VCaP (cell line): ENCODE results near the gene PLCD3.

Experiments used
- H3K27ac ChIP-seq: fragments of 450-650 bp; 2 replicates; pipeline ENCODE4 v1.5.1; 2017
- CTCF ChIP-seq: fragments of 450-650 bp; conservative IDR thresholded peaks from 2 replicates; pipeline ENCODE4 v1.5.1; 2017; ENCODE audit warnings: mild to moderate bottlenecking, moderate library complexity

Gene PLCD3

GRCh38 chr17:45135978-45136791 is 3.9 kb upstream of the PLCD3 start:
- peak overlapping the region; percentile 73; the same call in 1 of the 2 replicates for H3K27ac ChIP-seq
- TF ChIP-seq CTCF, result no peak

GRCh38 chr17:45135192-45135977 is 3.1 kb upstream of the PLCD3 start, which contains the start of gene ACBD4:
TSS of gene ACBD4 (plus strand) at chr17:45135687. CDS start at chr17:45136145, 458 bp downstream.
- TF ChIP-seq CTCF, result peak; percentile 100
- H3K27ac ChIP-seq, result peak within 1 kb of the TSS; percentile 73; the same call in 1 of the 2 replicates

GRCh38 chr17:45132572-45133463 is 503 bp upstream of the PLCD3 start:
- TF ChIP-seq CTCF, result peak; percentile 90
- peak overlapping the region; percentile 74 for H3K27ac ChIP-seq

- TF ChIP-seq CTCF, result peak; percentile 81
- peak overlapping the region; percentile 74 for H3K27ac ChIP-seq
Observed at GRCh38 chr17:45131616-45132319, 547 bp downstream of the PLCD3 start.

GRCh38 chr17:45130681-45131615 is 1.4 kb downstream of the PLCD3 start:
- no peak overlapping the region for H3K27ac ChIP-seq
- no peak for TF ChIP-seq CTCF
